ENCODE results near the gene GP1BB.

GRCh38 chr22:19755145-19755710, 31.9 kb downstream of the GP1BB start:
- TF ChIP-seq CTCF (IDR thresholded peaks at IDR 0.05), result no peak
- TF ChIP-seq POLR2A (IDR thresholded peaks at IDR 0.05), result no peak
- TF ChIP-seq POLR2AphosphoS5 (IDR thresholded peaks at IDR 0.05), result no peak

Measured in prostate gland (tissue), 2 donors.